Osteoblast (primary cell): ENCODE results near the gene SURF2. TPM values are rescaled to one million over a fixed set of nuclear protein-coding genes. Genes with fewer than 3 reads are reported as not detected.

Experiments used
- DNase-seq: peaks from one replicate; pipeline ENCODE4 v3.0.0; 2011; ENCODE audit warnings: low spot score, mixed read lengths; ENCODE audit not compliant: insufficient read length; ENCODE audit errors: missing footprints
- H2AFZ ChIP-seq: 2 replicates; pipeline ENCODE4 v1.6.0; 2011; ENCODE audit warnings: mild to moderate bottlenecking, low read length
- H3K27ac ChIP-seq: 2 replicates; pipeline ENCODE4 v1.5.1; 2011; ENCODE audit warnings: mild to moderate bottlenecking, low read depth, low read length, moderate library complexity
- H3K27me3 ChIP-seq: 2 replicates; pipeline ENCODE4 v1.6.0; 2012; ENCODE audit warnings: mild to moderate bottlenecking, control low read depth, inconsistent platforms, low read length, moderate library complexity; ENCODE audit not compliant: insufficient read depth
- H3K36me3 ChIP-seq: 2 replicates; pipeline ENCODE4 v1.5.1; 2011; ENCODE audit warnings: mild to moderate bottlenecking, low read length, control low read depth, moderate library complexity; ENCODE audit not compliant: insufficient read depth
- H3K4me1 ChIP-seq: 2 replicates; pipeline ENCODE4 v1.5.1; 2011; ENCODE audit warnings: mild to moderate bottlenecking, low read length, control low read depth, moderate library complexity; ENCODE audit not compliant: insufficient read depth
- H3K4me2 ChIP-seq: 2 replicates; pipeline ENCODE4 v1.6.0; 2011; ENCODE audit warnings: mild to moderate bottlenecking, low read length; ENCODE audit not compliant: insufficient read depth
- H3K4me3 ChIP-seq: fragments of 200-600 bp; sonication (generic); 3 replicates; pipeline ENCODE4 v1.5.1; 2012; ENCODE audit warnings: mild to moderate bottlenecking, low read length, inconsistent platforms; ENCODE audit not compliant: insufficient read depth
- H3K79me2 ChIP-seq: 2 replicates; pipeline ENCODE4 v1.6.0; 2012; ENCODE audit warnings: mild to moderate bottlenecking, low read length, control low read depth, inconsistent platforms; ENCODE audit not compliant: insufficient read depth
- H3K9me3 ChIP-seq: 2 replicates; pipeline ENCODE4 v1.5.1; 2011; ENCODE audit warnings: low read depth, low read length, control low read depth
- H4K20me1 ChIP-seq: 2 replicates; pipeline ENCODE4 v1.6.0; 2012; ENCODE audit warnings: mild to moderate bottlenecking, low read length, control low read depth; ENCODE audit not compliant: insufficient read depth
- total RNA-seq: library from RNA; depleted of rRNA; stranded (reverse); fragments of >200 nt; gene quantifications from 2 replicates; pipeline ENCODE4 v1.2.3, GENCODE V29; 2012
- TF ChIP-seq, protein P1 (sequence below): IDR thresholded peaks from 2 replicates; pipeline ENCODE4 v1.5.1; 2011; ENCODE audit warnings: mild to moderate bottlenecking, low read depth, low read length, moderate library complexity; ENCODE audit errors: extremely low read depth

The SURF2 gene
- total RNA-seq, 1 donor: 15.2 TPM

DNA sequence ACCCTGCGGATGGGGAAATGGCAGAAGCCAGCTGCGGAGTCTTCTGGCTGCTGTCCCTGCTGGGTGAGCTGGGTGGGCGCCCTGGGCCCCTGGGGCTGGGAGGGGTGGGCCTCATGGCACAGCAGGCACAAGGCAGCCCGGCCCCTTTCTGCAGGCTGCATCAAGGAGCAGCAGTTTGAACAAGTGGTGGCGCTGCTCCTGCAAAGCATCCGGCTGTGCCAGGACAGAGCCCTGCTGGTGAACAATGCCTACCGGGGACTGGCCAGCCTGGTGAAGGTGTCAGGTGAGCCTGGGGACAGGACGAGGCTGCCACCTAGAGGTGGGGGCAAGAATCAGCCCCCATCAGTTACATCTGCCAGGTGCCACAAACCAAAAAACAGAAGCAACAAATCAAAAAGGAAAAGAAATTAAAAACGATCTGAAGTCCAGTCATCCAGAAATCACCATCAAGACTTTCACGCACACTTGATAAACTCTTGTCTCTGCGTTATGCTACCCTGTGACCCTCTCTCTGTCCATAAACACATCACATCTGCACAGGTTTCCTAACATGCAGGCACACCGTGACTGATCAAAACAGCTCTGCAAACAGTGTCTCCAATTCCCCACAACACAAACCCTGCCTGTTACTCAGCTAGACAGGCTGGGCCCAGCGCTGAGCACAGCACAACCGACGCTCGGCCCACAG is 47.6 kb downstream of the SURF2 start:
- H3K27ac ChIP-seq: no peak overlapping the region
- TF ChIP-seq, protein P1, sequence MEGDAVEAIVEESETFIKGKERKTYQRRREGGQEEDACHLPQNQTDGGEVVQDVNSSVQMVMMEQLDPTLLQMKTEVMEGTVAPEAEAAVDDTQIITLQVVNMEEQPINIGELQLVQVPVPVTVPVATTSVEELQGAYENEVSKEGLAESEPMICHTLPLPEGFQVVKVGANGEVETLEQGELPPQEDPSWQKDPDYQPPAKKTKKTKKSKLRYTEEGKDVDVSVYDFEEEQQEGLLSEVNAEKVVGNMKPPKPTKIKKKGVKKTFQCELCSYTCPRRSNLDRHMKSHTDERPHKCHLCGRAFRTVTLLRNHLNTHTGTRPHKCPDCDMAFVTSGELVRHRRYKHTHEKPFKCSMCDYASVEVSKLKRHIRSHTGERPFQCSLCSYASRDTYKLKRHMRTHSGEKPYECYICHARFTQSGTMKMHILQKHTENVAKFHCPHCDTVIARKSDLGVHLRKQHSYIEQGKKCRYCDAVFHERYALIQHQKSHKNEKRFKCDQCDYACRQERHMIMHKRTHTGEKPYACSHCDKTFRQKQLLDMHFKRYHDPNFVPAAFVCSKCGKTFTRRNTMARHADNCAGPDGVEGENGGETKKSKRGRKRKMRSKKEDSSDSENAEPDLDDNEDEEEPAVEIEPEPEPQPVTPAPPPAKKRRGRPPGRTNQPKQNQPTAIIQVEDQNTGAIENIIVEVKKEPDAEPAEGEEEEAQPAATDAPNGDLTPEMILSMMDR: peak; percentile 47
- no peaks in the 10 kb centered on the region for H3K27me3 ChIP-seq
- no peaks in the 10 kb centered on the region for H3K79me2 ChIP-seq
- H2AFZ ChIP-seq: no peak overlapping the region
- DNase-seq: peak; percentile 57
- H3K4me2 ChIP-seq: no peak overlapping the region
- H3K4me1 ChIP-seq: peaks cover 10% of the 10 kb centered on the region
- H3K4me3 ChIP-seq: no peak overlapping the region
- peaks cover 17% of the 10 kb centered on the region for H3K36me3 ChIP-seq
- no peaks in the 10 kb centered on the region for H3K9me3 ChIP-seq
- peaks cover 11% of the 10 kb centered on the region for H4K20me1 ChIP-seq

- Histone ChIP-seq H3K4me2 (no peak overlapping the region), H2AFZ (no peak overlapping the region)
These were observed 48.2 kb downstream of the SURF2 start for GRCh38 chr9:133404454-133405002.

DNA sequence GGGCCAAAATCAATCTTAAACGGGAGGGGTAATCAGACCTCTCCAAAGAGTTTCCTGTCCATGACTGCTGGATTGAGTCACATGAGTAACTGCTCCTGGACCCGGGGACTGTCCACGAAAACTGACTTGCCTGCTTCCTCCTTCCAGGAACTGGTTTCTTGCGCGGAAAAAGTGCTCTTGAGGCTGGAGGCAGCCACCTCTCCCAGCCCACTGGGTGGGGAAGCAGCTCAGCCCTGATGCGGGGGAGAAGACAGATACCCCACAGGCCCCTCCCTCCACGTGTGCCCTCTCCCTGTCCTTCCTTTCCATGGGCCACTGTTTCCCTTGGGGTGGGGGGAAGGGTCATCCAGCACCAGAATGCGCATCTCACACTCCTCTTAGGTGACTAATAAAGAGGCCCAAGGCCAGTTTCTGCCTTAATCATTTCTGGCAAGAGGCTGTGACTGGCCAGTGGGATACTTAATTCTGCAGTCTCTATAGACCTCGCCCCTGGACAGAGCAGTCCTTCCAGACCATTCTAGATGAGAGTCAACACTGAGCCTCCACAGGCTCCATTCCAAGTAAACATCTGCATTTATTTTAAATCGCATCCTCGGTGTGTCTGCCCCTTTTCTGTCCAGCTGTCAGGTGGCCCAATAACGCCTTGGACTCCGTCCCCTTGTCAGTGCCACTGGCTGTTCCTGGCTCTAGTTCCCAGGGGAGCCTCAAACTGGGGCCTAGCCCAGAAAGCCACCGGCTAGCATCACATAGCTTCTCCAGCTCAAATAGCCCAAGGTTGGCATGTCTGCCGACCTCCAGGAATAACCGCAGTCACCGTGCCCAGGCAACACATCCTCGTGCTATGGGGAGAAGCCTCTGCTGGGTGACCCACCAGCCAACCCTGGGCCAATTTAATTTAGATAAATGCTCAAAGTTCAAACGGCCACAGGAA is 49.4 kb downstream of the SURF2 start:
- peak; percentile 93 for DNase-seq
- peak overlapping the region; percentile 14 for H3K4me2 ChIP-seq

More at GRCh38 chr9:133404454-133405002, 48.2 kb downstream of the SURF2 start:
- Histone ChIP-seq H3K4me3 (no peak overlapping the region), H3K36me3 (peaks cover 17% of the 10 kb centered on the region), H3K4me1 (peaks cover 10% of the 10 kb centered on the region), H3K79me2 (no peaks in the 10 kb centered on the region), H4K20me1 (peaks cover 11% of the 10 kb centered on the region), H3K27me3 (no peaks in the 10 kb centered on the region), H3K9me3 (no peaks in the 10 kb centered on the region), H3K27ac (no peak overlapping the region)
- TF ChIP-seq, protein P1: no peak
- peak; percentile 27 for DNase-seq

More for the DNA sequence above, 49.4 kb downstream of the SURF2 start:
- TF ChIP-seq, protein P1: no peak
- Histone ChIP-seq H4K20me1 (peaks cover 11% of the 10 kb centered on the region), H3K9me3 (no peaks in the 10 kb centered on the region), H3K27me3 (no peaks in the 10 kb centered on the region), H3K27ac (peak overlapping the region; percentile 24), H2AFZ (no peak overlapping the region), H3K4me1 (peaks cover 10% of the 10 kb centered on the region), H3K79me2 (no peaks in the 10 kb centered on the region), H3K36me3 (peaks cover 29% of the 10 kb centered on the region), H3K4me3 (no peak overlapping the region)
